HepG2 (cell line): ENCODE data around the gene LCE3A. TPM values are rescaled to one million over a fixed set of nuclear protein-coding genes. Genes with fewer than 3 reads are reported as not detected.

Experiments used
- ATAC-seq: fragments of 200-7000 bp; cut with Tn5 transposase; 3 replicates; pipeline ENCODE4 v1.9.1; 2020; ENCODE audit warnings: mild to moderate bottlenecking, moderate library complexity
- BruUV-seq: library from RNA; stranded (reverse); fragments of 400-500 nt; replicated peaks from 2 replicates; lab custom pipeline; 2021; lab: Mats Ljungman, UMichigan
- CTCF ChIA-PET: fragments of 300-600 bp; formaldehyde crosslinking; extraction: SDS; loops from one replicate; lab custom pipeline; 2021; ENCODE audit warnings: low total read pairs, inconsistent platforms, low intra/inter-chr PET ratio; lab: Yijun Ruan, JAX
- POLR2A ChIA-PET: fragments of 350-600 bp; sonication (Branson Sonifier 250); formaldehyde crosslinking; loops from one replicate; lab custom pipeline; 2020; ENCODE audit warnings: antibody characterized with exemption, inconsistent platforms; lab: Yijun Ruan, JAX
- DNase-seq: peaks from one replicate; pipeline ENCODE4 v3.0.0-alpha.2; 2015; ENCODE audit warnings: low spot score
- FAIRE-seq: peaks from 3 replicates; lab custom pipeline; 2011; peaks lifted over from hg19 to GRCh38; lab: Jason Lieb, UNC
- H2AFZ ChIP-seq: one replicate; pipeline ENCODE4 v1.6.1; 2011; ENCODE audit warnings: low read length, inconsistent platforms
- H3K27ac ChIP-seq: fragments of 300-600 bp; 3 replicates; pipeline ENCODE4 v1.8.0; 2011; ENCODE audit warnings: mixed run types, mild to moderate bottlenecking, mixed read lengths, low read length, inconsistent platforms; ENCODE audit not compliant: insufficient read depth; ENCODE audit errors: extremely low read length
- H3K27me3 ChIP-seq, 2 experiments: fragments of 200-600 bp in 1 of 2; 2 replicates in 1 of 2; 3 replicates in 1 of 2; pipeline versions ENCODE4 v1.6.0 to v1.8.0; 2011; ENCODE audit warnings: low read length in 2 of 2, mild to moderate bottlenecking in 2 of 2, moderate library complexity in 2 of 2, inconsistent platforms in 1 of 2; ENCODE audit not compliant: insufficient read depth in 2 of 2, control insufficient read depth in 1 of 2
- H3K36me3 ChIP-seq, 2 experiments: fragments of 200-600 bp in 1 of 2; replicated peaks in 1 of 2; 2 replicates in 1 of 2; 3 replicates in 1 of 2; pipeline versions ENCODE4 v1.5.1 to v1.8.0; 2011; ENCODE audit warnings: low read length in 2 of 2, inconsistent platforms in 1 of 2; ENCODE audit not compliant: insufficient read depth in 2 of 2, control insufficient read depth in 1 of 2
- H3K4me1 ChIP-seq: 2 replicates; pipeline ENCODE4 v1.5.1; 2012; ENCODE audit warnings: low read length, inconsistent platforms; ENCODE audit not compliant: insufficient read depth
- H3K4me2 ChIP-seq: 2 replicates; pipeline ENCODE4 v1.6.0; 2011; ENCODE audit warnings: low read depth, low read length, inconsistent platforms
- H3K4me3 ChIP-seq, 3 experiments: fragments of 200-600 bp in 1 of 3; sonication (generic), shearing (Covaris generic) in 1 of 3; replicated peaks in 1 of 3; 2 replicates each; pipeline ENCODE4 v1.5.1; 2011 to 2016; ENCODE audit warnings: low read length in 3 of 3, inconsistent platforms in 2 of 3, low read depth in 2 of 3, mild to moderate bottlenecking in 2 of 3, control low read depth in 1 of 3, mixed read lengths in 1 of 3; ENCODE audit not compliant: insufficient read depth in 1 of 3
- H3K79me2 ChIP-seq: one replicate; pipeline ENCODE4 v1.6.1; 2011; ENCODE audit warnings: low read length, inconsistent platforms; ENCODE audit not compliant: insufficient read depth
- H3K9ac ChIP-seq: 2 replicates; pipeline ENCODE4 v1.6.0; 2011; ENCODE audit warnings: mild to moderate bottlenecking, low read depth, low read length, inconsistent platforms; ENCODE audit not compliant: insufficient read depth
- H3K9me3 ChIP-seq: 2 replicates; pipeline ENCODE4 v1.5.1; 2012; ENCODE audit warnings: mild to moderate bottlenecking, low read length
- H4K20me1 ChIP-seq: 2 replicates; pipeline ENCODE4 v1.6.0; 2011; ENCODE audit warnings: inconsistent platforms, mild to moderate bottlenecking, low read length, moderate library complexity; ENCODE audit not compliant: insufficient read depth
- BCL6 ChIP-seq: IDR thresholded peaks from 2 replicates; pipeline ENCODE4 v1.6.1; 2016; ENCODE audit warnings: missing genetic modification reagents, missing compliant biosample characterization
- FOSL1 ChIP-seq: sonication (generic); formaldehyde crosslinking; IDR thresholded peaks from 2 replicates; pipeline ENCODE4 v1.9.0; 2021; ENCODE audit warnings: missing genetic modification reagents, borderline replicate concordance
- FOXC1 ChIP-seq: sonication (generic); formaldehyde crosslinking; IDR thresholded peaks from 2 replicates; pipeline ENCODE4 v1.8.0; 2022; ENCODE audit warnings: mild to moderate bottlenecking, missing genetic modification reagents, borderline replicate concordance
- KLF13 ChIP-seq: sonication (generic); formaldehyde crosslinking; IDR thresholded peaks from 2 replicates; pipeline ENCODE4 v1.4.0; 2020; ENCODE audit warnings: mild to moderate bottlenecking, missing genetic modification reagents
- MBNL3 ChIP-seq: fragments of 250-450 bp; sonication (Bioruptor Pico); conservative IDR thresholded peaks from 2 replicates; pipeline ENCODE4 v1.8.0; 2022; ENCODE audit warnings: mild to moderate bottlenecking, inconsistent platforms
- ZBTB38 ChIP-seq: sonication (generic); formaldehyde crosslinking; IDR thresholded peaks from 2 replicates; pipeline ENCODE4 v1.5.1; 2020; ENCODE audit warnings: mild to moderate bottlenecking, missing genetic modification reagents
- ZFYVE20 ChIP-seq: sonication (generic); formaldehyde crosslinking; IDR thresholded peaks from 2 replicates; pipeline ENCODE4 v1.8.0; 2023; ENCODE audit warnings: low read depth, mild to moderate bottlenecking, moderate library complexity, missing genetic modification reagents, borderline replicate concordance
- ZNF367 ChIP-seq: sonication (generic); formaldehyde crosslinking; IDR thresholded peaks from 2 replicates; pipeline ENCODE4 v1.4.0; 2020; ENCODE audit warnings: missing genetic modification reagents, borderline replicate concordance
- ZNF44 ChIP-seq: sonication (generic); formaldehyde crosslinking; IDR thresholded peaks from 2 replicates; pipeline ENCODE4 v1.5.1; 2020; ENCODE audit warnings: mild to moderate bottlenecking, missing genetic modification reagents
- ZNF674 ChIP-seq: sonication (generic); formaldehyde crosslinking; IDR thresholded peaks from 2 replicates; pipeline ENCODE4 v1.5.0; 2020; ENCODE audit warnings: low read depth, mild to moderate bottlenecking, missing genetic modification reagents
- ZSCAN31 ChIP-seq: sonication (generic); formaldehyde crosslinking; IDR thresholded peaks from 2 replicates; pipeline ENCODE4 v1.5.0; 2020; ENCODE audit warnings: low read depth, mild to moderate bottlenecking, missing genetic modification reagents
- WGBS: methylation state at CpG from one replicate; pipeline ENCODE4 v1.1.6; 2017; ENCODE audit warnings: low lambda C conversion rate; 5-methylcytosine and 5-hydroxymethylcytosine counted together
- in situ Hi-C: cut with HindIII; loops from 2 replicates; pipeline ENCODE4 v1.10.0; 2017; ENCODE audit warnings: low pct_unique_long_range_greater_than_20kb; ENCODE audit not compliant: extremely low pct_ligation_motif_present
- intact Hi-C: fragments of 100-400 bp; cut with micrococcal nuclease; formaldehyde crosslinking; loops from one replicate; pipeline ENCODE4 v1.10.0; 2022; ENCODE audit not compliant: unreplicated experiment
- polyA plus RNA-seq, 8 experiments: library from polyadenylated mRNA; depleted of rRNA in 3 of 8; stranded (reverse) in 7 of 8; unstranded in 1 of 8; fragments of >200 nt; fragmentation: Illumina TruSeq in 4 of 8; extraction: Trizol in 4 of 8; gene quantifications; 2 replicates each; pipeline versions ENCODE4 v1.2.1 to v1.2.3, GENCODE V29; 2011 to 2016; ENCODE audit warnings: low read depth in 4 of 8, missing spikeins in 1 of 8, mixed read lengths in 1 of 8; ENCODE audit not compliant: insufficient read depth in 1 of 8
- total RNA-seq, 5 experiments: library from RNA; depleted of rRNA; stranded (reverse); fragments of >200 nt; fragmentation: Illumina TruSeq; extraction: Trizol; gene quantifications; 2 replicates each; pipeline ENCODE4 v1.2.3, GENCODE V29; 2016; ENCODE audit warnings: low read depth in 1 of 5
- TF ChIP-seq, protein P1 (sequence below): sonication (generic); formaldehyde crosslinking; IDR thresholded peaks from 2 replicates; pipeline ENCODE4 v1.4.0; 2020; ENCODE audit warnings: mild to moderate bottlenecking, missing genetic modification reagents
- TF ChIP-seq, protein P2 (sequence below): sonication (generic); formaldehyde crosslinking; IDR thresholded peaks from 2 replicates; pipeline ENCODE4 v1.5.0; 2020; ENCODE audit warnings: mild to moderate bottlenecking, missing genetic modification reagents, moderate library complexity
- TF ChIP-seq, protein P3 (sequence below): sonication (generic); formaldehyde crosslinking; IDR thresholded peaks from 2 replicates; pipeline ENCODE4 v1.8.1; 2023; ENCODE audit warnings: mild to moderate bottlenecking, missing genetic modification reagents

Gene LCE3A
- total and polyA plus RNA-seq, 2 of the 13 experiments (the other 11 are each of a cell fraction or from before 2014, with no cell fraction given): not detected

DNA sequence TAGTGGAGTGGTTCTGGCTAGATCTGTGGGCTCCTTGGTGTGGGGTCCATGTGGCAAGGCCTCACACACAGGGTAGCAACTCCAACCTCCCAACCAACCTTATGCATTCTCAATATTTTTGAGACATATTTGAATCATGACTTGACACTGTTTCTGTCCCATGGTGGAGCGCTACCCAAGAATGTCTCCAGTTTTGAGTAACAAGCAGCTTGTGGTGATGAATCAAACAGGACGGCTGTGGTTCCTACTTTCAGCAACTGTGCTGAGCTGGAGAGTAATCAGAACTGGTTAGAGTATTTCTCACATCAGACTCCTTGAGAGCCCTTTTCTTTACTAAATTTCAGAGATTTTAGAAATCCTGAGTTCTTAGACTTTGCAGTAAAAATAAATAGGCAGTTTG, 45.7 kb downstream of the LCE3A start:
- POLR2A ChIA-PET: no interaction called here
- TF ChIP-seq ZSCAN31 (CRISPR knock-in tag) (no peak), ZNF44 (no peak), ZFYVE20 (CRISPR knock-in tag) (no peak), ZBTB38 (CRISPR knock-in tag) (no peak), FOSL1 (CRISPR knock-in tag) (no peak), BCL6 (CRISPR knock-in tag) (no peak), FOXC1 (CRISPR knock-in tag) (no peak), ZNF367 (CRISPR knock-in tag) (no peak), KLF13 (CRISPR knock-in tag) (no peak), MBNL3 (CRISPR knock-in tag) (no peak), ZNF674 (CRISPR knock-in tag) (no peak)
- TF ChIP-seq, protein P1, sequence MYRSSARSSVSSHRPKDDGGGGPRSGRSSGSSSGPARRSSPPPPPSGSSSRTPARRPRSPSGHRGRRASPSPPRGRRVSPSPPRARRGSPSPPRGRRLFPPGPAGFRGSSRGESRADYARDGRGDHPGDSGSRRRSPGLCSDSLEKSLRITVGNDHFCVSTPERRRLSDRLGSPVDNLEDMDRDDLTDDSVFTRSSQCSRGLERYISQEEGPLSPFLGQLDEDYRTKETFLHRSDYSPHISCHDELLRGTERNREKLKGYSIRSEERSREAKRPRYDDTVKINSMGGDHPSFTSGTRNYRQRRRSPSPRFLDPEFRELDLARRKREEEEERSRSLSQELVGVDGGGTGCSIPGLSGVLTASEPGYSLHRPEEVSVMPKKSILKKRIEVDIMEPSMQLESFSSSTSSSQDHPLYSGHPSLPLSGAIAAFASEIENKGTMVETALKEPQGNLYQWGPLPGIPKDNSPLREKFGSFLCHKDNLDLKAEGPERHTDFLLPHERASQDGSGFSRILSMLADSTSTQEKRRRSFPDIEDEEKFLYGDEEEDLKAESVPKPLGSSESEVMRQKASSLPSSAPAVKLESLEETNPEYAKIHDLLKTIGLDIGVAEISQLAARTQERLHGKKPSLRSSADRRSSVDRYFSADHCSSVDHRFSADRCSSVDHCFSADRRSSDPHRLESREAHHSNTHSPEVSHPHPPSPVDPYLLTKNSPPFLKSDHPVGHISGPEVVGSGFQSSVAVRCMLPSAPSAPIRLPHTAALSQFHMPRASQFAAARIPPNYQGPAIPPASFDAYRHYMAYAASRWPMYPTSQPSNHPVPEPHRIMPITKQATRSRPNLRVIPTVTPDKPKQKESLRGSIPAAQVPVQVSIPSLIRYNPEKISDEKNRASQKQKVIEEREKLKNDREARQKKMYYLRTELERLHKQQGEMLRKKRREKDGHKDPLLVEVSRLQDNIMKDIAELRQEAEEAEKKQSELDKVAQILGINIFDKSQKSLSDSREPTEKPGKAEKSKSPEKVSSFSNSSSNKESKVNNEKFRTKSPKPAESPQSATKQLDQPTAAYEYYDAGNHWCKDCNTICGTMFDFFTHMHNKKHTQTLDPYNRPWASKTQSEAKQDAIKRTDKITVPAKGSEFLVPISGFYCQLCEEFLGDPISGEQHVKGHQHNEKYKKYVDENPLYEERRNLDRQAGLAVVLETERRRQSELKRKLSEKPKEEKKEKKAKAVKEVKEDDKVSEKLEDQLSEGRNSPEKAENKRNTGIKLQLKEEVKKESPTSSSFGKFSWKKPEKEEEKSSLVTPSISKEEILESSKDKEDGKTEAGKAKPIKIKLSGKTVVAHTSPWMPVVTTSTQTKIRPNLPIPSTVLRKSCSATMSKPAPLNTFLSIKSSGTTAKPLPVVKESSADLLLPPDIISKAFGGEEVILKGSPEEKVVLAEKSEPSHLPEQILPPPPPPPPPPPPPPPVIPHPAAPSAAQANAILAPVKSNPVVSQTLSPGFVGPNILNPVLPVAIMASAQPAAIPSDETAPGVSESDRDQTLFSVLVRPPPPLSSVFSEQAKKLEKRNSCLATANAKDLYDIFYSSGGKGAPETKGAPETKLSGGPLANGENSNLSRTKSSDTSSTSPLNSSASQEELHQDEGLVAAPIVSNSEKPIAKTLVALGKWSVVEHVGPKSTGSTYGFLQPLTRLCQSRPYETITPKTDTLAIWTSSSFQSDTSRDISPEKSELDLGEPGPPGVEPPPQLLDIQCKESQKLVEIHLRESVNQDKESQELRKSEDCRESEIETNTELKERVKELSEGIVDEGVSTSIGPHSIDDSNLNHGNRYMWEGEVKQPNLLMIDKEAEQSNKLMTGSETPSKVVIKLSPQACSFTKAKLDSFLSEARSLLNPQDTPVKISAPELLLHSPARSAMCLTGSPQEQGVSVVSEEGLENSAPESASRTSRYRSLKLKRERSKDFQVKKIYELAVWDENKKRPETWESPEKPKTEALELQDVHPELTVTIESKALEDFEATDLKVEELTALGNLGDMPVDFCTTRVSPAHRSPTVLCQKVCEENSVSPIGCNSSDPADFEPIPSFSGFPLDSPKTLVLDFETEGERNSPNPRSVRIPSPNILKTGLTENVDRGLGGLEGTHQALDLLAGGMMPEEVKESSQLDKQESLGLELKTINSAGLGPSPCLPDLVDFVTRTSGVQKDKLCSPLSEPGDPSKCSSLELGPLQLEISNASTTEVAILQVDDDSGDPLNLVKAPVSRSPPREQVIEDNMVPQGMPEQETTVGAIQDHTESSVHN (CRISPR knock-in tag): no peak
- TF ChIP-seq, protein P2, sequence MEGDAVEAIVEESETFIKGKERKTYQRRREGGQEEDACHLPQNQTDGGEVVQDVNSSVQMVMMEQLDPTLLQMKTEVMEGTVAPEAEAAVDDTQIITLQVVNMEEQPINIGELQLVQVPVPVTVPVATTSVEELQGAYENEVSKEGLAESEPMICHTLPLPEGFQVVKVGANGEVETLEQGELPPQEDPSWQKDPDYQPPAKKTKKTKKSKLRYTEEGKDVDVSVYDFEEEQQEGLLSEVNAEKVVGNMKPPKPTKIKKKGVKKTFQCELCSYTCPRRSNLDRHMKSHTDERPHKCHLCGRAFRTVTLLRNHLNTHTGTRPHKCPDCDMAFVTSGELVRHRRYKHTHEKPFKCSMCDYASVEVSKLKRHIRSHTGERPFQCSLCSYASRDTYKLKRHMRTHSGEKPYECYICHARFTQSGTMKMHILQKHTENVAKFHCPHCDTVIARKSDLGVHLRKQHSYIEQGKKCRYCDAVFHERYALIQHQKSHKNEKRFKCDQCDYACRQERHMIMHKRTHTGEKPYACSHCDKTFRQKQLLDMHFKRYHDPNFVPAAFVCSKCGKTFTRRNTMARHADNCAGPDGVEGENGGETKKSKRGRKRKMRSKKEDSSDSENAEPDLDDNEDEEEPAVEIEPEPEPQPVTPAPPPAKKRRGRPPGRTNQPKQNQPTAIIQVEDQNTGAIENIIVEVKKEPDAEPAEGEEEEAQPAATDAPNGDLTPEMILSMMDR: no peak
- TF ChIP-seq, protein P3, sequence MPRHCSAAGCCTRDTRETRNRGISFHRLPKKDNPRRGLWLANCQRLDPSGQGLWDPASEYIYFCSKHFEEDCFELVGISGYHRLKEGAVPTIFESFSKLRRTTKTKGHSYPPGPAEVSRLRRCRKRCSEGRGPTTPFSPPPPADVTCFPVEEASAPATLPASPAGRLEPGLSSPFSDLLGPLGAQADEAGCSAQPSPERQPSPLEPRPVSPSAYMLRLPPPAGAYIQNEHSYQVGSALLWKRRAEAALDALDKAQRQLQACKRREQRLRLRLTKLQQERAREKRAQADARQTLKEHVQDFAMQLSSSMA (CRISPR knock-in tag): no peak
- intact Hi-C loops (no loop called here), in situ Hi-C loops (no loop called here)
- Histone ChIP-seq H3K9ac (no peak overlapping the region), H3K27me3 (no peaks in the 10 kb centered on the region), H3K4me1 (no peaks in the 10 kb centered on the region), H3K79me2 (no peaks in the 10 kb centered on the region), H3K4me3 (no peak overlapping the region), H2AFZ (no peak overlapping the region), H3K36me3 (no peaks in the 10 kb centered on the region), H3K27ac (no peak overlapping the region), H4K20me1 (no peaks in the 10 kb centered on the region), H3K4me2 (no peak overlapping the region), H3K9me3 (no peaks in the 10 kb centered on the region)
- DNase-seq (no peak), FAIRE-seq (no peak), ATAC-seq (no peak)
- no TSS peak for BruUV-seq
- CTCF ChIA-PET: no interaction called here
- 0% methylated on average over 2 of the region's 2 CpGs for WGBS
